HEK293T (cell line): ENCODE measurements around the gene LARP1B.
A peak's percentile ranks its signal among the peaks of the same experiment; 100 is the strongest.
"Not testable (repeated sequence)": the region's sequence is repeated elsewhere in the genome, so short reads cannot be mapped to it uniquely, and the experiment has no call there.

Experiments
- CTCF ChIA-PET: fragments of 350-600 bp; formaldehyde crosslinking; extraction: SDS; loops from one replicate; lab custom pipeline; 2021; ENCODE audit warnings: antibody characterized with exemption, inconsistent platforms; lab: Yijun Ruan, JAX
- POLR2A ChIA-PET: fragments of 350-600 bp; formaldehyde crosslinking; extraction: SDS; loops from one replicate; lab custom pipeline; 2020; ENCODE audit warnings: antibody characterized with exemption, inconsistent platforms; lab: Yijun Ruan, JAX
- DNase-seq: peaks from one replicate; pipeline ENCODE4 v3.0.0; 2012; ENCODE audit warnings: mixed read lengths; ENCODE audit errors: extremely low spot score
- ARNT ChIP-seq: fragments of 450-650 bp; IDR thresholded peaks from 2 replicates; pipeline ENCODE4 v1.6.1; 2017; ENCODE audit warnings: mild to moderate bottlenecking
- BHLHE40 ChIP-seq: fragments of 450-650 bp; IDR thresholded peaks from 2 replicates; pipeline ENCODE4 v1.6.1; 2016; ENCODE audit warnings: mild to moderate bottlenecking, moderate library complexity, borderline replicate concordance
- CTBP1 ChIP-seq: fragments of 450-650 bp; IDR thresholded peaks from 2 replicates; pipeline ENCODE4 v1.6.1; 2016; ENCODE audit warnings: borderline replicate concordance
- ELF4 ChIP-seq: fragments of 450-650 bp; IDR thresholded peaks from 2 replicates; pipeline ENCODE4 v1.6.1; 2017; ENCODE audit warnings: antibody characterized with exemption
- FOXA1 ChIP-seq: fragments of 450-650 bp; IDR thresholded peaks from 2 replicates; pipeline ENCODE4 v1.6.1; 2016; ENCODE audit warnings: mild to moderate bottlenecking
- FOXK2 ChIP-seq: fragments of 450-650 bp; IDR thresholded peaks from 2 replicates; pipeline ENCODE4 v1.6.1; 2016; ENCODE audit warnings: mild to moderate bottlenecking
- FOXM1 ChIP-seq: fragments of 450-650 bp; IDR thresholded peaks from 2 replicates; pipeline ENCODE4 v1.6.1; 2017; ENCODE audit warnings: mild to moderate bottlenecking, borderline replicate concordance
- HDGF ChIP-seq: fragments of 450-650 bp; IDR thresholded peaks from 2 replicates; pipeline ENCODE4 v1.6.1; 2017; ENCODE audit warnings: antibody characterized with exemption, borderline replicate concordance
- L3MBTL2 ChIP-seq: fragments of 450-650 bp; conservative IDR thresholded peaks from 2 replicates; pipeline ENCODE4 v1.6.1; 2016; ENCODE audit warnings: mild to moderate bottlenecking
- LEF1 ChIP-seq: fragments of 450-650 bp; IDR thresholded peaks from 2 replicates; pipeline ENCODE4 v1.6.1; 2017; ENCODE audit warnings: mild to moderate bottlenecking, borderline replicate concordance
- NFRKB ChIP-seq: fragments of 450-650 bp; IDR thresholded peaks from 2 replicates; pipeline ENCODE4 v1.6.1; 2016; ENCODE audit warnings: mild to moderate bottlenecking, moderate library complexity
- PKNOX1 ChIP-seq: fragments of 450-650 bp; IDR thresholded peaks from 2 replicates; pipeline ENCODE4 v1.6.1; 2016
- SUZ12 ChIP-seq: fragments of 450-650 bp; IDR thresholded peaks from 2 replicates; pipeline ENCODE4 v1.6.1; 2016; ENCODE audit warnings: mild to moderate bottlenecking
- TARDBP ChIP-seq: fragments of 450-650 bp; IDR thresholded peaks from 2 replicates; pipeline ENCODE4 v1.6.1; 2016
- ZNF384 ChIP-seq: fragments of 450-650 bp; IDR thresholded peaks from 2 replicates; pipeline ENCODE4 v1.6.1; 2016

LARP1B gene

GRCh38 chr4:128051229-128051628 lies 9.9 kb upstream of the LARP1B start:
- DNase-seq: not testable (repeated sequence)
- peak; percentile 93 for TF ChIP-seq ZNF384
- ChIA-PET POLR2A (interaction anchor here (0.6 to 1.7 kb wide), 3 partner anchors 10 to 268 kb away, joined by 3 to 12 read pairs (median 3); partner anchors contain the start of genes LARP1B and PLK4), CTCF (interaction anchor here (0.9 to 1.1 kb wide), 3 partner anchors 10 to 449 kb away, joined by 3 to 5 read pairs (median 3); partner anchors contain the start of gene LARP1B)

GRCh38 chr4:128054907-128055306 lies 6.2 kb upstream of the LARP1B start:
- DNase-seq, CTCF ChIA-PET, POLR2A ChIA-PET: not testable (repeated sequence)

DNA sequence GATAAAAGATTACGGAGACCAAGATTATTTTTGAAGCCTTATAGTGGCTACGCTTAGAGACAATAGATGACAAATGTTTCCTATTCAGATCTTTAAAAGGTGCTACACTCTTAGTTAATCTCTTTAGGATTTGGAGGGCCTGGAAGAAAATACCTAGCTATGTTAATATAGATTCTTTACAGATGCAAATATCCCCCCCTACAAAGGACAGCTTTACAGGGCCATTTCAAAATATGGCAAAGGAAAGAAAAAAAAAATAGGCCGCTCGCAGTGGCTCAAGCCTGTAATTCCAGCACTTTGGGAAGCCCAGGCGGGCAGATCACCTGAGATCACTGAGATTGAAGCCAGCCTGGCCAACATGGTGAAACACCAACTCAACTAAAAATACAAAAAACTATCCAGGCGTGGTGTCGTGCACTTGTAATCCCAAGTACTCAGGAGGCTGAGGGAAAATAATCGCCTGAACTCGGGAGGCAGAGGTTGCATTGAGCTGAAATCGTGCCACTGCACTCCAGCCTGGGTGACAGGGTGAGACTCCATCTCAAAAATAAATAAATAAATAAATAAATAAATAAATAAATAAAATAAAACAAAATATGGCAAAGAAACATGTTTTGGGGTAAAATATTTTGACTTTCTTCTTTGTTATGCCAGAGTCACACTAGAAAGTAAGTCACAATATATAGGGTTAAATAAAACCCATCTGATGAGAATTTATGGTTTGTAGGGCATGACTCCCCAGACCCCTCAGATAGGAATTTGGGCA lies 5.5 kb upstream of the LARP1B start:
- POLR2A ChIA-PET, CTCF ChIA-PET, DNase-seq: not testable (repeated sequence)

DNA sequence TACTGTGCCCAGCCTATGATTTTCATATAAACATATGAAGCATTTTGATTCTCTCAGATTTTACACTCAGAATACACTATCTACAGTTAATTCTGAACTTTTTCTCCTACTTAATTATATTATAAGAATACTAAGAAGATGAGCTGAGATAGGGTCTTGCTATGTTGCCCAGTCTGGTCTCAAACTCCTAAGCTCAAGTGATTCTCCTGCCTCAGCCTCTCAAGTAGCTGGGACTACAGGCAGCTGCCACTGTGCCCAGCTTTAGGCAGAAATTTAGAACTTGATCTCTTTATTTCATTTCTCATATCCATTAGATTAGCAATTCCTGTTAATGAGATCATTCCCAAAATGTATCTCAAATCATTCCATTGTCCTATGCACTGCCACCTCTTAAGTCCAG lies 4.7 kb upstream of the LARP1B start:
- CTCF ChIA-PET: no interaction called here
- DNase-seq: no peak
- no peak for TF ChIP-seq BHLHE40
- TF ChIP-seq FOXK2: no peak
- TF ChIP-seq NFRKB: no peak
- no peak for TF ChIP-seq FOXM1
- TF ChIP-seq PKNOX1: no peak
- POLR2A ChIA-PET: no interaction called here

GRCh38 chr4:128060121-128060698 lies 902 bp upstream of the LARP1B start:
- TF ChIP-seq FOXK2: no peak
- TF ChIP-seq TARDBP: no peak
- no peak for TF ChIP-seq FOXA1
- TF ChIP-seq CTBP1: no peak
- no peak for TF ChIP-seq HDGF
- TF ChIP-seq SUZ12: no peak
- no peak for TF ChIP-seq L3MBTL2
- TF ChIP-seq LEF1: no peak
- TF ChIP-seq ZNF384: no peak
- no peak for TF ChIP-seq PKNOX1
- TF ChIP-seq BHLHE40: no peak
- no peak for TF ChIP-seq ELF4
- TF ChIP-seq NFRKB: no peak
- TF ChIP-seq FOXM1: no peak
- TF ChIP-seq ARNT: no peak
- POLR2A ChIA-PET: interaction anchor here (0.7 to 2.7 kb wide), 8 partner anchors 9 to 541 kb away, joined by 3 to 24 read pairs (median 4); partner anchors contain the start of genes ABHD18, MFSD8 and PLK4
- no peak for DNase-seq
- CTCF ChIA-PET: interaction anchor here (0.7 to 0.8 kb wide), 2 partner anchors 131 to 334 kb away, joined by 3 to 4 read pairs; no protein-coding TSS in a partner anchor

DNA sequence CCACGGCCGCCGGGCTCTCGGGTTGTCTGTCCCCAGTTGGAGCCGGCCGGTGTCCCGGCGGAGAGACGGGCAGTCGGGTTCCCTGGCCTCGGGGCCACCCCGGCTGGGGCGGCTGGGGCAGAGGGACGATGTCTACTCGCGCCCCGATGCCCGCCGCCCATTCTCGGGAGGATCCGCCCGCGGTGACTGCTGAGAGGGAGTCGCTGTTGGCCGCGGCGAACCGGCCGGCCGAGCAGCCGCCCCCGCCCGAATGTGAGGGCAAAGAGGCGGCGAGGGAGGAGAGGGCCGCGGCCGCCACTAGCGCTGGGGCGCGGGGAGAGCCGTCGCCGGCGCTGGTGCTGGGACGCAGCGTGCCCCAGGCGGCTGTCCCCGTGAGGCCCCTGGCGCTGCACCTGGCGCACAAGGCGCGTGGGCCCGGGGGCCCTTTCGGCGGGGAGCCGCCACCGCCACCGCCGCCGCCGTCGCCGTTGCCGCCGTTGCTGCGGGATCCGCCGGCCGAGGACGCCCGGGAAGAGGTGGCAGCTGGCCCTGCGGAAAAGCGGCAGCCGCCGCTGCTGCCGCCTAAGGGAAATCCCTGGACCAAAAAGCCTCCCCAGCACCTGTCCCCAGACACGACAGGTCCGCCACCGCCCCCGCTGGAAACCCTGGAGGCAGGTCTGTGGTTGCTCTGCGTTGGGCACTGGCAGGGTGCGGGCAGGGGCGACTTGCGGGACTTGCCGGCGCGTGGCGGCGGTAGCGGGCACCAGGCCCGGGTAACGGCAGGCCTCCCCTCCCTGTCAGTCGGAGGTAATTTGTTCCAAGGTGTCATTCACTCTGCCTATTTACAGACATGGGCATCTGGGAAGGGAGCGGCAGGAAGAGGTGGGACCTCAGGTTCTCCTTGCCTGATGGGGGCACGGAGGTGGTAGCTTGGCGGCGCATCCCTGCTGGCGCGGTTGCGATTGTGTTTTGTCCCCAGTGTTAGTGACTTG lies 739 bp downstream of the LARP1B start:
- ChIA-PET POLR2A (interaction anchor here (0.6 to 2.7 kb wide), 17 partner anchors 7 to 457 kb away, joined by 3 to 24 read pairs (median 4); partner anchors contain the start of genes ABHD18, HSPA4L, INTU and MFSD8), CTCF (interaction anchor here (0.6 to 1.4 kb wide), 3 partner anchors 10 to 180 kb away, joined by 3 to 5 read pairs (median 3); no protein-coding TSS in a partner anchor)
- TF ChIP-seq L3MBTL2 (no peak), PKNOX1 (peak; percentile 82)
- DNase-seq: peak; percentile 46

DNA sequence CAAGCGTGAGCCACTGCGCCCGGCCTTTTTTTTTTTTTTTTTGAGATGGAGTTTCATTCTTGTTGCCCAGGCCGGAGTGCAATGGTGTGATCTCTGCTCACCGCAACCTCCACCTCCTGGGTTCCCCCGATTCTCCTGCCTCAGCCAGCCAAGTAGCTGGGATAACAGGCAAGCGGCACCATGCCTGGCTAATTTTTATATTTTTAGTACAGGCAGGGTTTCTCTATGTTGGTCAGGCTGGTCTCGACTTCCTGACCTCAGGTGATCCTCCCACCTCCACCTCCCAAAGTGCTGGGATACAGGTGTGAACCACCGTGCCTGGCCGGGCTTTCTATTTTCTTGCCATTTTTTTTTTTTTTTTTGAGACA lies 5.3 kb downstream of the LARP1B start:
- CTCF ChIA-PET, POLR2A ChIA-PET, DNase-seq: not testable (repeated sequence)
